Jurkat, Clone E6-1 (cell line): ENCODE measurements around the gene SLC35A3.
"Not testable (repeated sequence)": the region's sequence is repeated elsewhere in the genome, so short reads cannot be mapped to it uniquely, and the experiment has no call there.

ENCODE experiments used
- DNase-seq: peaks from one replicate; pipeline ENCODE4 v3.0.0-alpha.2; 2011; ENCODE audit warnings: low read depth, low spot score
- H3K4me3 ChIP-seq: 2 replicates; pipeline ENCODE4 v1.5.1; 2011; ENCODE audit warnings: mild to moderate bottlenecking, low read length, control low read depth, moderate library complexity

The SLC35A3 gene

DNA sequence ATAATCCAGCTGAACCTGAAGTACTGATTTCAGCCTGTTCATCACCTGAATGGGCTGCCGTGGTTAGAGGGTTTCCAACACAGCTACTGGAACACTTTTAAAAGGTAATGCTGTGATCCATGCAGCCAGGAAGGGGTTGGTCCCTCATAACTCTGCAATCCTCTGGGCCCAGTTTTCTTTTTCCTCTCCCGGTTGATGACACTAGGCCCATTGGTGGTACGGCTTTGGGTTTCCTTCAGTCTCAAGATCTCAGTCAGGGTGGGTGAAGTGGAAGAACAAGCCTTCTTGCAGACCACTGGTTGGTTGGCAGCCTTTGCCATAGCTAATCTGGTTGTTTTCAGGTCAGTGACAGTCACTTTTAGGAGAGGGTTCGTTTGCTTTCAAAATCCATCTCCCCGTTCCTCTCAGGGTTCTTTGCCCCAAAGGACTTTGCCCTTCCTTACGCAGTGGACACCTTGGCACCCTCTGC lies 502 bp upstream of the SLC35A3 start:
- H3K4me3 ChIP-seq = peak overlapping the region; percentile 84
- DNase-seq = peak; percentile 12

DNA sequence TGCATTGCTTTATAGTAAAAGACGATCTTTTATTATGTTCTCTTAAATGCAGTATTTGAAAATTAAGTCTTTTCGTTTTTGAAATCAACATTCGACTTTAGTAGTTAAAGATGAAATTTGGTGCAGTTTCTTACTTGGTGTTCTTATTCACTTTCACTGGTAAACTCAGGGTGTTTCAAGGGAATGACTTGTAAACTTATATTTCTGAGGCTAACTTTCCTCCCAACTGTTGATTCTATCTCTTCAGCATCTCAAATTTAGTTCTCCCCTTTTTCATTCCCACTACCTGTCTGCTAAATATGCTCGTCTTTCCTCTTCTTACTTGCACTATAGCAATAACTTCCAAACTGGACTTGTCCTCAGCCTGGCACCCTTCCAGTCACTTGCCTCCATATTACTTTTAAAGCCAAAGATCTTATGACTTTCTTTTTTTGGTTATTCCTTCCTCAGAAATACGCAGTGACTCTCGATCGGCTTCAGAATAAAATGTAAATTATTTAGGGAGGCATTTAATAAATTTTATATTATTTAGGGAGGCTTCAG lies 988 bp downstream of the SLC35A3 start:
- H3K4me3 ChIP-seq = peak overlapping the region; percentile 84
- no peak for DNase-seq

DNA sequence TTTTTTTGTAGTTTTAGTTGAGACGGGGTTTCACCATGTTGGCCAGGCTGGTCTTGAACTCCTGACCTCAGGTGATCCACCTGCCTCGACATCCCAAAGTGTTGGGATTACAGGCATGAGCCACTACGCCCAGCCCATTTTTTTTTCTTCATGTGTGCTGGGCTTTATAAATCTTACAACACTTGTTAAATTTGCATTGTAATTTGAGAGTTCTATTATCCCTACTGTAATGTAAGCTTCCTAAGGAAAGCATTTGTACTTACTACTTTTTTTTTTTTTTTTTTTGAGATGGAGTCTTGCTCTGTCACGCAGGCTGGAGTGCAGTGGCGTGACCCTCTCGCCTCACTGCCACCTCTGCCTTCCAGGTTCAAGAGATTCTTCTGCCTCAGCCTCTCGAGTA lies 2.3 kb downstream of the SLC35A3 start:
- DNase-seq = not testable (repeated sequence)

DNA sequence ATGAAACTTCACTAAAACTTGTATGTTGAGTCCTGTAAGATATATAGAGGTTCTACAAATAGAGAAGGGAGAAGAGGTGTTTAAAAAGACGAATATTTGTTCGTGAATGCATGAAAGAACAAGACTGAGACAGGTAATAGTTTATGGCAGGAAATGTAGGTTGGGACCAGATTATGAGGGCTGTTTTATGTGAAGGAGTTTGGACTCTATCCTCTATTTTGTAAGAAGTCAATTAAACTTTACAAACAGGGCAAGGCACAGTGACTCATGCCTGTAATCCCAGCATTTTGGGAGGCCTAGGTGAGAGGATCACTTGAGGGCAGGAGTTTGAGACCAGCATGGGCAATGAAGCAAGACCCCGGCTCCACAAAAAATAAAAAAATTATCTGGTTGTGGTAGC lies 5.7 kb downstream of the SLC35A3 start:
- H3K4me3 ChIP-seq = no peak overlapping the region
- no peak for DNase-seq

More for the DNA sequence above, 2.3 kb downstream of the SLC35A3 start:
- not testable (repeated sequence) for H3K4me3 ChIP-seq

DNA sequence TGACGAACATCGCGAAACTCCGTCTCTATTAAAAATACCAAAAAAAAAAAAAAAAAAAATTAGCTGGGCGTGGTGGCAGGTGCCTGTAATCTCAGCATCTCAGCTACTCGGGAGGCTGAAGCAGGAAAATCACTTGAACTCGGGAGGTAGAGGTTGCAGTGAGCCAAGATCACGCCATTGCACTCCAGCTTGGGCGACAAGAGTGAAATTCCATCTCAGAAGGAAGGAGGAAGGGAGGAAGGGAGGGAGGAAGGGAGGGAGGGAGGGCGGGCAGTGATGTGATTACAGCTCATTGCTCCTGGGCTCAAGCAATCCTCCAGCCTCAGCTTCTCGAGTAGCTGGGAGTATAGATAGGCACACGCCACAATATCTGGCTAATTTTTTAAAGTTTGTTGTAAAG lies 7.5 kb downstream of the SLC35A3 start:
- H3K4me3 ChIP-seq, DNase-seq: not testable (repeated sequence)

DNA sequence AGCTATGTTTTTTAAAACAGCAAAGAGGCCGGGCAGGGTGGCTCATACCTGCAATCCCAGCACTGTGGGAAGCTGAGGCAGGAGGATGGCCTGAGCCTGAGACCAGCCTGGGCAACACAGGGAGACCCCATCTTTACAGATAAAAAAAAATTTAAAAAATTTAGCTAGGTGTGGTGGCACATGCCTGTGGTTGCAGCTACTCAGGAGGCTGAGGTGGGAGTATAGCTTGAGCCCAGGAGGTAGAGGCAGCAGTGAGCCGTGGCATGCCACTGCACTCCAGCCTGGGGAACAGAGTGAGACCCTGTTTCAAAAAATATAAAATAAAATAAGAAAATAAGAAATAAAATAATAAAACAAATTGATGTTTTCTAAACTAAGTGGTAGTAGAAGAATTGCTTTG lies 8.4 kb downstream of the SLC35A3 start:
- no peak for DNase-seq
- no peak overlapping the region for H3K4me3 ChIP-seq

DNA sequence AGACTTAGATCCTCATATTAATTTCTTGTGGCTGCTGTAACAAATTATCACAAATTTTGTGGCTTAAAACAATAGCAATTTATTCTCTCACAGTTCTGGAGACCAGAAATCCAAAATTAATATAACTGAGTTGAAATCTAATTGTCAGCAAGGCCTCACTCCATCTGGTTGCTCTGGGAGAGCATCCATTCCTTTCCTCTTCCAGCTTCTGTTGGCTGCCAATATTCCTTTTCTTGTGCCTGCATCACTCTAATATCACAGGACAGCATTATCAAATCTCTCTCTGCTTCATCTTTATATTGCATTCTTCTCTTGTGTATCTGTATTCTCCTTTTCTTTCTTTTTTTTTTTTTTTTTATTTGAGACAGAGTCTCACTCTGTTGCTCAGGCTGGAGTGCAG lies 9.3 kb downstream of the SLC35A3 start:
- DNase-seq = no peak
- no peak overlapping the region for H3K4me3 ChIP-seq

DNA sequence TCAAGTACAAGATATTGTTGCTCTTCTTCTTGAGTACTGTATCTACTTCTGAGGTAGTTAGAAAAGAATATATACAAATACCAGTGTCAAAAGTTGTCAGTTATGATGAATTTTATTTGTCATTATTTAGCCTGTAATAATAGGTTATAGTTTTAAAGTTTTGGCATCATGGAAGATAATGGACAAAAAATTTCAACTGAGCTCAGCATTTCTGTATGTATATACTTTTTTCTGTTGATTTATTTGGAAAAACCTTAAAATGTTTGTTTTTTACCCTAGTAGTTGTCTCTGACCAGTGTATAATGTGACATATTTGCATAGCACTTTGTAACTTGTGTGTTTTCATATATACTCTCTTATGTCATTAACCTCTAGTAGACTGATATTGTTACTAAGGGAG lies 11.1 kb downstream of the SLC35A3 start:
- H3K4me3 ChIP-seq = no peak overlapping the region
- DNase-seq = no peak

DNA sequence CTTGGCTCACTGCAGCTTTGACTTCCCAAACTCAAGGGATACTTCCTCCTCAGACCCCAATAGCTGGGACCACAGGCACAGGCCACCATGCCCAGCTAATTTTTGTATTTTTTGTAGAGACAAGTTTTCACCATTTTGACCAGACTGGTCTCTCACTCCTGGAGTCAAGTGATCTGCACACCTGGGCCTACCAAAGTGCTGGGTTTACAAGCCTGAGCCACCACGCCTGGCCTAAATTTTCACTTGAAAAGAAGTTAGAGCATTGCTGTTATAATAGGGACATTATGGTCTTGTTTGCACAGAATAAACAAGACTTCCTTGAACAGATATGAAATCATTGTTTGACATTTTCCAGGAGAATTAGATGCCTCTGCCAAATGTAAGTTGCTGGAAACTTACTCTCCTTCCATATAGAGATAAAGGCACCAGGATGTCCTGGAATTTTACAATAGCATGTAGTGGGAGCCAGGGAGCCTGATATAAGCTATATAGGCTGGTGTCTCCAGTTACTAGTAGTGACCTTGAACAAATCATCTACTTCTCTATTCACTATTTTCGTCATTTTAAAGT lies 16.9 kb downstream of the SLC35A3 start:
- no peak for DNase-seq
- no peak overlapping the region for H3K4me3 ChIP-seq

DNA sequence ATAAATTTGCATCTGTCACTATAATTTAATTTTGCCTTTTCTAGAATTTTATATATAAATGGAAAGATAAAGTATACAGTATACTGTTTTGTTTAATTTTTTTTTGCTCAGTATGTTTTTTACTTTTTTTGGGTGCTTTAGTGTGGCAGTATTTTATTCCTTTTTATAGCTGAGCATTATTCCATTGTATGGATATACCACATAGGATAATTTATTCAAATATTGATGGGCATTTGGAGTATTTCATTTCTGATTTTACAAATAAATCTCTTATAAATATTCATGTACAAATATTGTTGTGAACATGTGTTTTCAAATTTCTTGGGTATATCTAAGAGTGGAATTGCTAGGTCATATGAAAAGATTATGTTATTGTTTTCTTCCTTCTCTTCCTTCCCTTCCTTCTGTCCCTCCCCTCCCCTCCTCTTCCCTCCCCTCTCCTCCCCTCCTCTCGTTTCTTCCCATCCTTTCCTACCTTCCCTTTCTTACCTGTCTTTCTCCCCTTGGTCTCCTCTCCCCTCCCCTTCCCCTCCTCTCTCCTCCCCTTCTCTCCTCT lies 18.5 kb downstream of the SLC35A3 start:
- no peak for DNase-seq
- no peak overlapping the region for H3K4me3 ChIP-seq

DNA sequence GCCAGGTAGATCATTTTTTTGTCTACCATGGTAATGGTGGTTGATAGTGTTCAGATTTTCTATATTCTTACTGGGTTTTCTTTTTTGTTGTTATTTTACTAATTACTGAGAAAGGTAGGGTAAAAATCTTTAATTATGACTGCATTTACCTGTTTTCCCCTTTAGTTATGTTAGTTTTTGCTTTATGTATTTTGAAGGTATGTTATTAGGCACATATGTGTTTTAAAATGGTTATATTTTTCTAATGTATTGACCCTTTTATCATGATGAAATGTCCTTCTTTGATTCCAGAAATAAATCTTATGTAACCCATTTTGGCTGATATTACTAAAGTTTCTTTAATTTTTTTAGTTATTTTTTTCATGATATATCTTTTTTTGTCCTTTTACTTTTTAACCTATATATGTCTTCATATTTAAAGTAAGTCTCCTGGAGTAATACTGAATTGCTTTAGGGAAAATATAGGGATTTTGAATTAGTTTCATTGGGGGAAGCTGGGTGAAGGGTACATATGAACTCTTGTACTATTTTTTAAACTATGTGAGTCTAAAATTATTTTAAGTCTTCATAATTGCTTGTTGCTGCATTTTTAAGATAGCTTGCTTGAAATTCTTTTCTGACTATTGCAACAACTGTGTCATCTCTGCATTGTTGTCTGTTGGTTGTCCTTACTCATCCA lies 22.4 kb downstream of the SLC35A3 start:
- H3K4me3 ChIP-seq = no peak overlapping the region
- no peak for DNase-seq

DNA sequence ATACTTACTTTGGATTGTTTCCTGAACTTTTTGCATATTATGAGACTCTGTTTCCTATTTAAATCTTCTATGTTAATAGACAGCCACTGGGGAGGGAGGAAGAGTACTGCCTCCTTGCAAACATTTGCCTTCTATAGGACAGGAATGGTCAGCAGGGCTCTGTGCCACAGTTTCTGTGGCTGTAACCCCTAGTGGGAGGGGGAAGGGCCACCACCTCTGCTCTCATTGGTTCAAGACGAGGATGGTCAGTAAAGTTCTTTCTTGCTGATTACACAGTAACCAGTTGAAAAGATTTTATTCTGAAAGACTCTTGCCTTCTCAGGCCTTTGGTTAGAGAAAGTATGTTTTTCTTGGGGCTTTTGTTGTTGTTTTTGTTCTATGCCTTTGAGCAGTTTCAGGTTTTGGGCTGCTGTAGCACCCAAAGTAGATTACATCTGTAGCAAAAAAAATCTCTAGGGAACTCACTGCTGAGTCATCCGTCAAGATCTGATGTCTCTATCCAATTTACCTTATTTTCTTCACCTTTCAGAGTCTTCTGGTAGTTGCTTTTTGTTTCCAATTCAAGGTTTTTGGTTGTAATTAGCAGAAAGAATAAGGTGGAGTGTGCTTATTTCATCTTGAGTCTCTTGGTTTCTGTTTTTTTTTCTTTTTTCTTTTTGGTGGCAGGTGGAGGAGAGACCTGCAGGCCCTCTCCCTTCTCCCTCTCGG lies 23.1 kb downstream of the SLC35A3 start:
- DNase-seq = no peak
- no peak overlapping the region for H3K4me3 ChIP-seq

DNA sequence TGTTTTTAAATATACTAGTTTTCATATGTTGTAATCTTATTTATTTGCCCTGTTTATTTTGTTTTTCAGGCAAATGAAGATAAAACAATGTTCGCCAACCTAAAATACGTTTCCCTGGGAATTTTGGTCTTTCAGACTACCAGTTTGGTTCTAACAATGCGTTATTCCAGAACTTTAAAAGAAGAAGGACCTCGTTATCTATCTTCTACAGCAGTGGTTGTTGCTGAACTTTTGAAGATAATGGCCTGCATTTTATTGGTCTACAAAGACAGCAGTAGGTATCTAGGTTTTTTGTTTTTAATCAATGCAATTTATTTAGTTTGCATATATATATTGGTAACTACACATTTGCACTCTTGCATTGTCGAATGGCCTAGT lies 23.7 kb downstream of the SLC35A3 start:
- no peak for DNase-seq
- H3K4me3 ChIP-seq = no peak overlapping the region

DNA sequence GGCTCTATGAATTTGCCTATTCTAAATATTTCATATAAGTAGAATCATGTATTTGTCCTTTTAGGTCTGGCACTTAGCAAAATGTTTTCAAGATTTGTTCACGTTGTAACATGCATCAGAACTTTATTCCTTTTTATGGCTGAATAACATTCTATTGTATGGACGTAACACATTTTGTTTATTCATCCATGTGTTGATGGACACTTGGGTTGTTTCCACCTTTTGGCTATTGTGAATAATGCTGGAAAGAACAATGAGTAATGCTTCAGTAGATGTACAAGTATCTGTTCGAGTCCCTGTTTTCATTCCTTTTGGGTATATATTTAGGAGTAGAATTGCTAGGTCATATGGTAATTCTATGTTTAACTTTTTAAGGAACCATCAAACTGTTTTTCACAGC lies 24.7 kb downstream of the SLC35A3 start:
- DNase-seq = no peak
- no peak overlapping the region for H3K4me3 ChIP-seq

DNA sequence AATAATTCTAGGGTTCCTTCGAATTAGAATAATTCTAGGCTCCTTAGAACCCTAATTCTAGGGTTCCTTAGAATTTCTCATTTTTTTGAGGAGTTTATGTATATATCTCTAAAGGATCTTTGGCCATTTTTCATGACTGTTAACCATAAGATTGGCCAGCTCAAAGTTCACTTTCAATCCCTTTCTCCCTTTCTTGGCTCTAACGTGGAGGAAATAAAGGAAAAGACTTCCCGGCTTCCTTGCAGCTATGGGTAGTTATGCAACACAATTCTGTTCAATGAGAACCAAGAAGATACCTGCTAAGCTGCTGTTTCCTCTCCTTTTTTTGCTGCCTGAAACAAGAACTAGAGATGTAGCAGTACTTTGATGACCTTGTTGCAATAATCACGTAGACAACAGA lies 27.2 kb downstream of the SLC35A3 start:
- no peak for DNase-seq
- H3K4me3 ChIP-seq = no peak overlapping the region

DNA sequence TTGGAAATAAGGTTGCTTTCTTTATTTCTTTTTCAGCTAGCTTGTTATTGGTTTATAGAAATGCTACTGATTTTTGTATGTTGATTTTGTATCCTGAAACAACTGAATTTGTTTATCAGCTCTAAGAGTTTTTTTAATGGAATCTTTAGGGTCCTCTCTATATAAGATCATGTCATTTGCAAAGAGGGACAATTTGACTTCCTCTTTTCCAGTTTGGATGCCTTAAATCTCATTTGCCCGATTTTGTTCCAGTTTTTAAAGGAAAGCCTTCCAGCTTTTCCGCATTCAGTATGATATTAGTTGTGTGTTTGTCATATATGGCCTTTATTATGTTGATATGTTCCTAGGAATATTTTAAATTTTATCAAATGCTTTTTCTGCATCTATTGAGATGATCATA lies 31.7 kb downstream of the SLC35A3 start:
- no peak overlapping the region for H3K4me3 ChIP-seq
- no peak for DNase-seq

DNA sequence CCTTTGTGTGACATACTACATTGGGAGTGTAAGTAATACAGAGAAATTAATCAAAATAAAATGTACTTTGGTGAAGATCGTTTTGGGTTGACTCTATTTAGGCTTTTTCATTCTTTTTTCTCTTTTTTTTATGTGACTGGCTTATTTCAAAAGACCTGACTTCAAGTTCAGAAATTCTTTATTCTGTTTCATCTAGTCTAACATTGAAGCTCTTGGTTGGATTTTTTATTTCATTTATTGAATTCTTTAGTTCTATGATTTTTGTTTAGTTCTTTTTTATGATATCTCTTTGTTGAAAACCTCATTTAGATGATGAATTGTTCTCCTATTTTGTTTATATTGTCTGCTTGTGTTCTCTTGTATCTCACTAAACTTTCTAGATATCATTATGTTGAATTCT lies 35.6 kb downstream of the SLC35A3 start:
- no peak overlapping the region for H3K4me3 ChIP-seq
- DNase-seq = no peak

DNA sequence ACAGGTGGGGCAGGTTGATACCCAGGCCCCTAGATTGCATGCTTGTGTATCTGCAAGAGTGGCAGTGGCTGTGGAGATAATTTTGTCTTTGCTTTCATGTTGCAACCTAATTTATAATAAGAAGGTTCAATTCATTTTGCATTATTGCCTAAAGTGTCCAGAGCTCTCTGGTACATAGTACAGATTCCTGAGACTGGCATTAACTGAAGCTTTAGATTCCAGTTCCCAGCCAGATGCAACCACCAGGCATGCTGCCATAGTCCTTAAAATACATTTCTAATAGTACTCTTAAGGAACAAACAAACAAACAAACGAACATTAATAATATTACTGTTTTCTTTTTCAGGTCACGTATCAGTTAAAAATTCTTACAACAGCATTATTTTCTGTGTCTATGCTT lies 36.9 kb downstream of the SLC35A3 start:
- no peak for DNase-seq
- no peak overlapping the region for H3K4me3 ChIP-seq

DNA sequence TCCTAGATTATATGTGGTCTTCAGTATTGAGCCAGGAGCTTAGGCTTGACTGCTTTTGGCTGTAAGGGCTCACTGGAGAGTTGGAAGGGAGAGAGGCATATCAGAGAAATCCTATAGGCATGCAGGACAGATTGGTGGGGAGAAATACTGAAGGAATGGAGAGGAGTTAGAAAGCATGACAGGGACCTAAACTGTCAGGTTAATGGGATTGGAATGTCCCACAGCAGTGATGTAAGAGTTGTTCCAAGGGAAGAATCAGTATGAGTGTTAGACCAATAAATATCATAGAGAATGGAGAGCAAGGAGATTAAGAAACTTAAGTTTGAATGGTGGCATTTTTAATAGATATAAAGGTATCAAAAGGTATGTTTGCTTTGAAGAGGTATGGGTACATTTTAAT lies 39.7 kb downstream of the SLC35A3 start:
- no peak for DNase-seq
- H3K4me3 ChIP-seq = no peak overlapping the region

DNA sequence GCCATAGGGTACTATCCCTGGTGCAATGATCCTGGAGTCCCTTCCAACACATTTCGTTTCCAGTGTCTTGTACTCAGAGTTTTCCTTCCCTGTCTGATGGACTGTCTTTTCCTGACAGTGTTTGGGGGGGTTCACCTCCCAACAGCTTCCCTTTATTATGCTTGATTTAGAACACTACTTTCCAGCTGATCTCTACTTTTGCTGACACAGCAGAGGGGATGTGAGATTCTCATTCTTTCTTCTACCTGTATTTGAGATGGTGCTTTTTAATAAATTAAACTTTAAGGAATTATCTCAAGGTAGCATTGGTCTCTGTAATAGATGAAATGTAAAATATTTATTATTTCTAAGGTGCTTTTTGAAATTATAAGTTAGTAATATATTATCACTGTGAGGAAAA lies 41.0 kb downstream of the SLC35A3 start:
- no peak overlapping the region for H3K4me3 ChIP-seq
- no peak for DNase-seq
